ENCODE results near the gene NELFE.
A peak's percentile ranks its signal among the peaks of the same experiment; 100 is the strongest.

Gene NELFE

DNA sequence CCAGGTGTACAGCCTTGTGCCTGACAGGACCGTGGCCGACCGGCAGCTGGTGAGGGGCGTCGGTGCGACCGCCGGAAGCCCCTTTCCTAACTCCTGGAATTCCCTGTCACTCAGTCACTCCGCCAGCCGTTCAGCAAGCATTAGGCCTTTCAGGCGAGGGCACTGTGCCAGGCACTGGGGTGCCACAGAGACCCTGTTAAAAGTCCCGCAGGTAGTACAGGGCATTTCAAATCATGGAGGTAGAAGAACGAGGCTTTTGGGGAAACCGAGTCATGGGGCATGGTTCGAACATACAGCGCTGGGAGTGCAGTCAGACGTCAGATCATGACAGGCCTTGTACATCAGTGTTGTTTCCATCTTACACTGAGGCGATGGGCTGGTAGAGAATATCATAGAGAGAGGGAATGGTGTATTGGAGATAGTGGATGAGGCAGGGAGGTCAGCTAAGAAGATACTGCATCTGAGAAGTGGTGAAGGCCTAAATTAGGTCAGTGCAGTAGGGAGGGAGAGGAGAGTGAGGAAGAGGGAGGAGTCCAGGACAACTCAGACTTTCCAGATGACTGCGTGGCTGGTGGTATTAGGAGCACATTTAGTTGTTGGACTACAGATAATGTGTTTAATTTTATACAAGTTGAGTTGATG lies 14.1 kb upstream of the NELFE start:
- DNase-seq (ENCODE audit: low read depth in 2 of 2) = no peak

GRCh38 chr6:31971993-31972708 lies 13.4 kb upstream of the NELFE start, which contains the start of gene DXO:
TSS of gene DXO (minus strand) at chr6:31972138. CDS start at chr6:31971675, 463 bp downstream.
- peak; percentile 97 for DNase-seq (ENCODE audit: low read depth in 2 of 2)

- DNase-seq (ENCODE audit: low read depth in 2 of 2) = no peak
Measured at GRCh38 chr6:31971279-31971992, 12.7 kb upstream of the NELFE start.

DNA sequence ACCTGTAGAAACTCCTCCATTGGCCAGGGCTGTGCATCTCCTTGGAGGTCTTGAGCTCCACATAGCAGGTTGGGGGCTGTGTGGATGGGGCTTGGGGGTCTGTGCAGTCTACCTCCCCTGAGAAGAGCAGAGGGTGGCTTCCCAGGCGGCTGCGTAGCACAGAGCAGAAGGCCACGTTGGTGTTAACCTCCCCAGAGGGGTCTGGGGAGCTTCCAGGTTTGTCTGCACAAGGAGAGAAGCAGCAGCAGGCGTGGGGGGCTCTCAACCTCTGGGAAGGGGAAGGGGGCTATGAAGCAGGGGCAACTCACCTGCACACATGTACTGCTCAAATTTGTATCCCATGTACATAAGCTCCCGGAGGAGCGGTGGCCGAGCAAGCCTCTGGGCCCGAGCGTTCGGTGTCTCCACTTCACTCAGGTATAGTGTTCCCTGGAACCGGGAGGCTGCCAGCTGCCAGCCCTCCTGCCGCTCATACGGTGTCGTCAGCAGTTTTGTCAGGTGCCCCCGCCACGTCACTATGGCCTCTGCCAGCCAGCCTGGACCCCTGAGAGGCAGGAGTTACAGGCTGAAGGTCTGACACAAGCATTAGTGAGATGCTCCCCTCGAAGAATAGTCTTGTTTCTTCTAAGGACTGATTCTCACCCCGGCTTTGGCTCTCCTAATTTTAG lies 12.0 kb upstream of the NELFE start:
- no peak for DNase-seq (ENCODE audit: low read depth in 2 of 2)

DNA sequence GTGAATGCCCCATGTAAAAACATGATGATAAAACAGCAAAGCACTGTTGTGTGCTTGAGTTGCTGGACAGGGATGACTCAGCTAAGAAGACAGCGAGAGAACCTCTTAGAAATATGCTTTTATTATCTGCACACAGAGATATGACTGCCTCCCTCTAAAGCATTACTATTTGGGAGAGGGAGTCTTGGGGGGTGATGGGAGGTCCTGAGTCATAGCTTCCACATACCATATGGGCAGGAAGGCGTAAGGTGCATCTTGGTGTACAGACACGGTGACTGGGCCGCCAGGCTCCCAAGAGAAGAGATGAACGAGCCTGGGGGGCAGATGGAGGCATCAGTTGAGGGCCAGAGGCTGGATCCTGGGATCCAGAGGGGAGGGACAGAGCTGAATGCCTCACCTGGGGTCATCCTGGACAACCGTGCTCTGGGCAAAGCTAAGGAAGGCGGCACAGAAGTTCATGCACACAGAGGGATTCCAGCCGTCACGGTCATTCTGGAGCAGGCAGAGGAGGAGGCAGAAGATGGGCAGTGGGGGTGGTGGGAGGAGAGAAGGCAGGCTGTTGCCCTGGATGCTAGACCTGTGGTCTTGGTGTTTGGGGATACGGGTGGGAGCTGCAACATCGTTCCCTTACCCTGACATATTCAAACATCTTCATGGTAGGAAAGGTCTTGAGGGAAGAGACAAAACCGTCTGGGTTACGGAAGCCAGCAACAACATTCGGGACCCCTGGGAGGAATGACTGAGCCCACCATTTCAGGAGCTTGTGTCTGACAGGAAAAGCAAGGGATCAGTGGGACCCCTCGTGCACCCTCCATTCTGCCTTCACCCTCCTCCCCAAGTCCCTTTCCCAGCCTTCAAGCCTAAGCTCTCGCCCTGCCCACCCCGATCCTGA lies 11.2 kb upstream of the NELFE start:
- DNase-seq (ENCODE audit: low read depth in 2 of 2) = no peak

DNA sequence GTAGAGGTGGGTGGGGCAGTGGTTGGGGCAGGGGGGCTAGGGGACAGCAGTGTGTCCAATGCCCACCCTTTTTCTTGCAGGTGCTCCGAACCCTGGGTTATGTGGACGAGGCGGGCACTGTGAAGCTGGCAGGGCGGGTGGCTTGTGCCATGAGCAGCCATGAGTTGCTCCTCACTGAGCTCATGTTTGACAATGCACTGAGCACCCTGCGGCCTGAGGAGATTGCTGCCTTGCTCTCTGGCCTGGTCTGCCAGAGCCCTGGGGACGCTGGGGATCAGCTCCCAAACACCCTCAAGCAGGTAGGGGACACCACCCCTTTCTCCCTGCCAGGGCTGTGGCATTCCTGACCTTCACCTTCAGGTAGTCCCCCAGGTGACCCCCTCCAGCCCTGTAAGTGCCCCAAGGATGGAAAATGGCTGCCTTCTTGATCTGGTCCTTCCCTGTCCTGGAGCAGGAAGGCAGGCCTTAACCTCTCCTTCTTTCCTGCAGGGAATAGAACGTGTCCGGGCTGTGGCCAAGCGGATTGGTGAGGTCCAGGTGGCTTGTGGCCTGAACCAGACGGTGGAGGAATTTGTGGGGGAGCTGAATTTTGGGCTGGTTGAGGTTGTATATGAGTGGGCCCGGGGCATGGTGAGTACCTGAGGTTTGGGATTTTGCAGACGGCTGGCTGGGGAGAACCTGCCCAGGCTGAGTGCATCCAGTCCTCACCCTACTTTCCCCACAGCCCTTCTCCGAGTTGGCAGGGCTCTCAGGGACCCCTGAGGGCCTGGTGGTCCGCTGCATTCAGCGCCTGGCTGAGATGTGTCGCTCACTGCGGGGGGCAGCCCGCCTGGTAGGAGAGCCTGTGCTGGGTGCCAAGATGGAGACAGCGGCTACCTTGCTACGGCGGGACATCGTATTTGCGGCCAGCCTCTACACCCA lies 10.3 kb upstream of the NELFE start:
- DNase-seq (ENCODE audit: low read depth in 2 of 2) = no peak

- DNase-seq (ENCODE audit: low read depth in 2 of 2) = no peak
Measured at GRCh38 chr6:31968326-31968725, 9.6 kb upstream of the NELFE start.

- DNase-seq (ENCODE audit: low read depth in 2 of 2) = no peak
Measured at GRCh38 chr6:31967926-31968320, 9.2 kb upstream of the NELFE start.

- DNase-seq (ENCODE audit: low read depth in 2 of 2) = no peak
Measured at GRCh38 chr6:31966997-31967925, 8.5 kb upstream of the NELFE start.

DNA sequence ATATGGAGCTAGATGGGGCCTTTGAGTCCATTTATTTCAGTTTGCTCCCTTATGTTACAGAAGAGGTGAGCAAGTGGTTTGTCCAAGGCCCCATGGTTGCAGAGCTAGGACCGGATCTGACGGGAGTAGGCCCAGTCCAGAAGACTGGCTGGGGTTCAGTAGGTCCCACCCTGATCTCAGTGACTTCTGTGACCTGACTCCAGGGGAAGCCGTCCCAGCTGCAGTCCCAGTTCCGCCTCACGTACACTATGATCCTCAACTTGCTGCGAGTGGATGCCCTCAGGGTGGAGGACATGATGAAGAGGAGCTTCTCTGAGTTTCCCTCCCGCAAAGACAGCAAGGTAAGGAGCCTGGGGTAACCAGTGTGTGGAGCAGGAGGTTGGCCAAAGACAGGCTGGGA lies 7.7 kb upstream of the NELFE start:
- DNase-seq (ENCODE audit: low read depth in 2 of 2) = no peak

GRCh38 chr6:31965700-31966099 lies 6.9 kb upstream of the NELFE start:
- DNase-seq (ENCODE audit: low read depth in 2 of 2) = no peak

GRCh38 chr6:31963921-31964320 lies 5.2 kb upstream of the NELFE start:
- DNase-seq (ENCODE audit: low read depth in 2 of 2) = no peak

DNA sequence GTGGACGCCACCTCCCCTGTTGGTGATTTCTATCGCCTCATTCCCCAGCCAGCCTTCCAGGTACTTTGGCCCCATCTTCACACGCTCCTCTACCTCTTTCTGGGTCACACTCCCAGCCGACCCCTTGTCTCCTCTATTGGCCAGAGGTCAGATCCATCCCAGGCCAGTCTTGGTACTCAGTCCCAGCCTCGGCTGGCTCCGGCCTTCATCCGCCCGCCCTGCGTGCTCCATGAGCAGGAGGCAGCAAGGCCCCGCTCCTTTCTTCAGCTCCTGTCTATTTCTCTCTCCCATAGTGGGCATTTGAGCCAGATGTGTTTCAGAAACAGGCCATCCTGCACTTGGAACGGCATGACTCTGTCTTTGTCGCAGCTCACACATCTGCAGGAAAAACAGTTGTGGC lies 2.8 kb upstream of the NELFE start:
- no peak for DNase-seq (ENCODE audit: low read depth in 2 of 2)

DNA sequence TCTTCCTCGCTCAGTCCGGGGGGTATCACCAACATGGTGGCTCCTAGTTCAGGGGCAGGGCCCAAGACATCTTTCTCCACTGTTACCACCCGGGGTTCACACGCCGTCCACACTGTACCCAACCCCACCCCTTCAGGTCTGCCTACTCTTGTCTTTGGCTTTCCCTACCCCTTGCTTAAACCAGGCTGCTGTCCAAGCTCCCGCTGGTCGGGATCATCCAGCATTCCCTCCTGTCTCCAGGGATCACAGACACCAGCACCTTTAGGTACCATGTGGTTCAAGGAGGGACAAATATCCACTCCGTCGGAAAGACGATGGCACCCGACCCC lies 395 bp downstream of the NELFE start:
- no peak for DNase-seq (ENCODE audit: low read depth in 2 of 2)

GRCh38 chr6:31956796-31957195 lies 2.0 kb downstream of the NELFE start:
- DNase-seq (ENCODE audit: low read depth in 2 of 2) = no peak

GRCh38 chr6:31954511-31954910 lies 4.3 kb downstream of the NELFE start:
- DNase-seq (ENCODE audit: low read depth in 2 of 2) = no peak

DNA sequence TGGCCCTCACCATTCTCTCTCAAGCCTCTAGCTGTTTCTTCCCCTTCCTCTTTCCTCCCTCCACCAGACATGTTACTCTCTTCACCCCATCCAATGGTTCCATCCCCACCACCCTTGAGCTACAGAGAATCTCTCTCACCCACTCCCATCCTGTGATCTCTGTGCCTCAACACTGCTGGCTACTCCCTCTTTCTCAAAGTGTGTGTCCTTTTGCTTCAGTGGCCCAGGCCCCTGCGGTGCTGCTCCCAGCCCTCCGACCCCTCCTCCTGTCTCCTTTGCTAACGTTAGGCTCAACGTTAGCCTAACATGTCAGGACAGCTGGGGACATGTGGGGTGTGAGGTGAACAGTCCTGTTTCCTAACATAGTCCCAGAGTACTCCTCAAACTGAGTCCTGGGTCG lies 5.9 kb downstream of the NELFE start:
- DNase-seq (ENCODE audit: low read depth in 2 of 2) = no peak

DNA sequence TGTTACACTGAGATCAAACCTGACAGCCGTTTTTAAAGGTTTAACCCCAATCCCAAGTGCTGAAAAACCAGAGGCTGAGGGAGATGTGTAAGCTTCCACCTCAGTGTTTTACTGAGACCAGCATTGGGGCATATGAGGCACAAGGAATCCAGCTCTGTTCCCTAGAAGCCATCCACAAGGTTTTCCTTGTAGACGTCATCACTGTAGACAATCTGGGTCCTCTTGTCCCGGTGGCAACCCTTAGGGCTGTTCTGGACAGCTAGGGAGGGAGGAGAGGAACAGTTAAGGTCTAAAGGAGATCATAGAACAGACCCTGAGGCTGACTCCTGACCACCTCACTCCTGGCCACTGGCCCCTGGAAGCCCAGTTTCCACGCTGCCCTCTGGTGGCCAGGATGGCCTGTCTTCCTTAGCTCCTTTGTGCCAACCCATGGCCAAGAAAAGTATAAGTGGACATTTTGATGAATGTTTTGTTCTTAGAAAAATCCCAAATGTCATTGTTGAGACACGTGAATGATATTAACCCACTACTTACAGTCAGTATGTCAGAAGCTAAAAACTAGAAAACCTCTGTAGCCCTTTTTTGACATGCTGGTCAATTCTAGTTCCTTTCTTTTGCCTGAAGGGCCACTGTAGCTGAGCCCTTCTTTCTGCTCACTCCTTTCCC lies 6.5 kb downstream of the NELFE start:
- DNase-seq (ENCODE audit: low read depth in 2 of 2) = no peak

All from fibroblast of skin of left quadriceps (primary cell).